K562 (cell line): ENCODE data around the gene DOK7. TPM values are rescaled to one million over a fixed set of nuclear protein-coding genes. Genes with fewer than 3 reads are reported as not detected.

Experiments used
- ATAC-seq: fragments of 200-7000 bp; cut with Tn5 transposase; 3 replicates; pipeline ENCODE4 v1.9.1; 2020; ENCODE audit warnings: moderate library complexity
- BruUV-seq: library from RNA; stranded (reverse); fragments of 400-500 nt; replicated peaks from 2 replicates; lab custom pipeline; 2021; lab: Mats Ljungman, UMichigan
- CTCF ChIA-PET: fragments of 300-600 bp; formaldehyde crosslinking; extraction: SDS; loops from one replicate; lab custom pipeline; 2021; ENCODE audit warnings: low intra/inter-chr PET ratio; lab: Yijun Ruan, JAX
- POLR2A ChIA-PET: fragments of 300-600, 350-650 bp; sonication (Branson Sonifier 250); formaldehyde crosslinking; extraction: SDS; loops from one replicate; lab custom pipeline; 2021; ENCODE audit warnings: antibody characterized with exemption, inconsistent platforms; lab: Yijun Ruan, JAX
- DNase-seq, 4 experiments: peaks; one replicate each; pipeline versions ENCODE4 v3.0.0 to v3.0.0-alpha.2; 2011 to 2018; ENCODE audit warnings: low spot score in 3 of 4, mixed read lengths in 3 of 4; ENCODE audit errors: extremely low read depth in 1 of 4
- FAIRE-seq: peaks from 2 replicates; lab custom pipeline; 2011; peaks lifted over from hg19 to GRCh38; lab: Jason Lieb, UNC
- H2AFZ ChIP-seq: 2 replicates; pipeline ENCODE4 v1.6.0; 2011; ENCODE audit warnings: low read depth, low read length, control low read depth, inconsistent platforms
- H3K27ac ChIP-seq: fragments of 200-600 bp; 3 replicates; pipeline ENCODE4 v1.8.0; 2011; ENCODE audit warnings: low read depth, mild to moderate bottlenecking, control low read depth, inconsistent platforms, low read length, moderate library complexity, mixed read lengths; ENCODE audit errors: extremely low read depth
- H3K27me3 ChIP-seq, 2 experiments: fragments of 300-600 bp in 1 of 2; 2 replicates in 1 of 2; 3 replicates in 1 of 2; pipeline versions ENCODE4 v1.6.0 to v1.8.0; 2011; ENCODE audit warnings: inconsistent platforms in 2 of 2, low read length in 2 of 2, mild to moderate bottlenecking in 1 of 2, mixed read lengths in 1 of 2, moderate library complexity in 1 of 2; ENCODE audit not compliant: control insufficient read depth in 2 of 2, insufficient read depth in 2 of 2
- H3K36me3 ChIP-seq: fragments of 300-600 bp; 3 replicates; pipeline ENCODE4 v1.8.0; 2011; ENCODE audit warnings: mild to moderate bottlenecking, low read length, inconsistent platforms; ENCODE audit not compliant: control insufficient read depth, insufficient read depth
- H3K4me1 ChIP-seq, 2 experiments: fragments of 200-600 bp in 1 of 2; replicated peaks in 1 of 2; 2 replicates in 1 of 2; 3 replicates in 1 of 2; pipeline versions ENCODE4 v1.5.1 to v1.8.0; 2011; ENCODE audit warnings: inconsistent platforms in 2 of 2, low read length in 2 of 2, mild to moderate bottlenecking in 1 of 2, mixed read lengths in 1 of 2, moderate library complexity in 1 of 2; ENCODE audit not compliant: control insufficient read depth in 2 of 2, insufficient read depth in 2 of 2
- H3K4me2 ChIP-seq: 2 replicates; pipeline ENCODE4 v1.6.1; 2011; ENCODE audit warnings: low read length, control low read depth, inconsistent platforms, mixed read lengths; ENCODE audit not compliant: insufficient read depth
- H3K4me3 ChIP-seq: fragments of 200-600 bp; sonication (generic), shearing (Covaris generic); 2 replicates; pipeline ENCODE4 v1.5.1; 2016; ENCODE audit warnings: control low read depth, inconsistent platforms
- H3K79me2 ChIP-seq: fragments of 200-600 bp; 3 replicates; pipeline ENCODE4 v1.8.0; 2011; ENCODE audit warnings: low read length, inconsistent platforms; ENCODE audit not compliant: control insufficient read depth, insufficient read depth
- H3K9ac ChIP-seq, 2 experiments: 2 replicates each; pipeline versions ENCODE4 v1.6.0 to v1.6.1; 2011; ENCODE audit warnings: low read depth in 2 of 2, low read length in 2 of 2, control low read depth in 1 of 2, inconsistent platforms in 1 of 2, mild to moderate bottlenecking in 1 of 2, mixed read lengths in 1 of 2; ENCODE audit not compliant: insufficient read depth in 1 of 2
- H3K9me1 ChIP-seq: one replicate; pipeline ENCODE4 v1.6.0; 2011; ENCODE audit warnings: inconsistent platforms, mild to moderate bottlenecking, low read length, moderate library complexity; ENCODE audit not compliant: control insufficient read depth, insufficient read depth
- H3K9me3 ChIP-seq: replicated peaks from 2 replicates; pipeline ENCODE4 v1.5.1; 2011; ENCODE audit warnings: low read depth, low read length, inconsistent platforms; ENCODE audit not compliant: control insufficient read depth, insufficient read depth
- H4K20me1 ChIP-seq: replicated peaks from 2 replicates; pipeline ENCODE4 v1.6.1; 2011; ENCODE audit warnings: low read length, inconsistent platforms, mixed read lengths; ENCODE audit not compliant: control insufficient read depth, insufficient read depth
- CC2D1A ChIP-seq: fragments of 450-650 bp; IDR thresholded peaks from 2 replicates; pipeline ENCODE4 v1.6.1; 2017; ENCODE audit warnings: mild to moderate bottlenecking
- NBN ChIP-seq: fragments of 450-650 bp; IDR thresholded peaks from 2 replicates; pipeline ENCODE4 v1.6.1; 2016; ENCODE audit warnings: low read depth, mild to moderate bottlenecking
- NCOR1 ChIP-seq: fragments of 450-650 bp; IDR thresholded peaks from 2 replicates; pipeline ENCODE4 v1.6.1; 2016; ENCODE audit warnings: mild to moderate bottlenecking, moderate library complexity
- NR2C1 ChIP-seq, 2 experiments: fragments of 450-650 bp; IDR thresholded peaks; 2 replicates each; pipeline ENCODE4 v1.6.1; 2017; ENCODE audit warnings: mild to moderate bottlenecking in 2 of 2, antibody characterized with exemption in 1 of 2, inconsistent platforms in 1 of 2, missing compliant biosample characterization in 1 of 2, missing genetic modification characterization in 1 of 2
- NRF1 ChIP-seq, 2 experiments: fragments of 450-650 bp; IDR thresholded peaks in 1 of 2; conservative IDR thresholded peaks in 1 of 2; 2 replicates each; pipeline ENCODE4 v1.6.1; 2014; ENCODE audit warnings: mild to moderate bottlenecking in 2 of 2
- SIN3A ChIP-seq, 2 experiments: fragments of 150-350 bp in 1 of 2; IDR thresholded peaks; 2 replicates each; pipeline ENCODE4 v1.6.1; 2011 to 2016; ENCODE audit warnings: borderline replicate concordance in 2 of 2, low read depth in 2 of 2, low read length in 2 of 2, mild to moderate bottlenecking in 2 of 2, moderate library complexity in 2 of 2; ENCODE audit not compliant: control insufficient read depth in 1 of 2
- ZNF124 ChIP-seq: sonication (generic); formaldehyde crosslinking; IDR thresholded peaks from 2 replicates; pipeline ENCODE4 v1.8.1; 2022; ENCODE audit warnings: missing genetic modification reagents
- ZNF274 ChIP-seq: IDR thresholded peaks from 2 replicates; pipeline ENCODE4 v1.6.1; 2011; ENCODE audit warnings: low read depth, mild to moderate bottlenecking, low read length, moderate library complexity, borderline replicate concordance
- WGBS: fragments of 100-300 bp; shearing (Covaris generic); methylation state at CpG from one replicate; pipeline ENCODE4 v1.1.6; 2016; ENCODE audit warnings: low coverage, mixed read lengths; ENCODE audit not compliant: insufficient coverage; ENCODE audit errors: missing lambda C conversion rate; 5-methylcytosine and 5-hydroxymethylcytosine counted together
- in situ Hi-C: fragments of 300-500 bp; cut with MboI; formaldehyde crosslinking; loops from 4 replicates; pipeline ENCODE4 v1.15.0; 2018; ENCODE audit warnings: inconsistent platforms, mixed read lengths
- intact Hi-C: fragments of 100-400 bp; cut with micrococcal nuclease; formaldehyde crosslinking; loops from 2 replicates; pipeline ENCODE4 v1.14.2; 2022
- polyA plus RNA-seq, 8 experiments: library from polyadenylated mRNA; depleted of rRNA in 4 of 8; stranded (reverse) in 5 of 8; unstranded in 3 of 8; fragments of >200 nt; fragmentation: Nextera tagmentation in 2 of 8; fragmentation: Illumina TruSeq in 1 of 8; extraction: Ambion mirVana in 2 of 8; extraction: Trizol in 1 of 8; gene quantifications; 2 replicates each; pipeline versions ENCODE4 v1.2.1 to v1.2.3, GENCODE V29; 2011 to 2014; ENCODE audit warnings: inconsistent platforms in 1 of 8, missing spikeins in 1 of 8
- total RNA-seq, 7 experiments: library from RNA; depleted of rRNA in 6 of 7; stranded (reverse); fragments of >200 nt in 6 of 7; fragmentation: Illumina TruSeq in 2 of 7; extraction: Trizol in 2 of 7; gene quantifications; 2 replicates each; pipeline versions ENCODE4 v1.2.1 to v1.2.3, GENCODE V29; 2011 to 2021; ENCODE audit warnings: low replicate concordance in 1 of 7
- TF ChIP-seq, protein P1 (sequence below): sonication (generic); formaldehyde crosslinking; IDR thresholded peaks from 2 replicates; pipeline ENCODE4 v1.8.1; 2022; ENCODE audit warnings: missing genetic modification reagents
- TF ChIP-seq, protein P2 (sequence below): sonication (generic); formaldehyde crosslinking; IDR thresholded peaks from 2 replicates; pipeline ENCODE4 v1.8.1; 2022; ENCODE audit warnings: missing genetic modification reagents

Gene DOK7
- total and polyA plus RNA-seq, 9 of the 15 experiments (the other 6 are each of a cell fraction or from before 2014, with no cell fraction given), result not detected

DNA sequence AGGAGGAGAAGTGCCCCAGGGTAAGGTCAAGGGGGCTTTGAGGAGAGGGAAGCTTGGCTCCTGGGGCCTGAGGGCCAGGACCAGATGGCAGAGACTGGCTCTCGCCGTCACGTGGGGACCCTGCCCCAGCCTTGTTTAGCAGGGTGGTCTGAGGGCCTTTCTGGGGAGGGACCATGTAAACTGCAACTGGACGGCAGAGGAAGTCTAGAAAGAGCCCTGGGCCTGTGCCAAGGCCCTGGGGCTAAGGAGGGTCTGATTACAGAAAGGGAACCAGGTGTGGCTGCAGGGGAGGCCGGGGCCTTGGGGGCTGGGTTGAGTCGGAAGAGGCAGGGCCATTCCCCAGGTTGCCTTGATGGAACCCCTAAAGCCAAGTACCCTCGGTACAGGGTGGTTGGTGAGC, 23.1 kb upstream of the DOK7 start:
- no peak overlapping the region for H3K27ac ChIP-seq
- H3K4me1 ChIP-seq, result peaks cover 0 to 75% of the 10 kb centered on the region in 2 experiments; a peak in 2 of 5 replicates
- no peak overlapping the region for H3K4me3 ChIP-seq
- in situ Hi-C loops (loop anchor here (5.0 kb wide), 1 partner anchor 333 kb away; no protein-coding TSS in a partner anchor), intact Hi-C loops (loop anchor here (5.0 kb wide), 3 partner anchors 198 to 393 kb away; no protein-coding TSS in a partner anchor)
- H3K36me3 ChIP-seq, result no peaks in the 10 kb centered on the region
- no peak overlapping the region for H3K9ac ChIP-seq
- CTCF ChIA-PET, result no interaction called here
- FAIRE-seq, result no peak
- H3K4me2 ChIP-seq, result no peak overlapping the region
- H4K20me1 ChIP-seq, result no peaks in the 10 kb centered on the region; the same call in 1 of the 2 replicates
- H3K79me2 ChIP-seq, result no peaks in the 10 kb centered on the region
- POLR2A ChIA-PET, result no interaction called here
- 18% methylated on average over 7 of the region's 7 CpGs for WGBS
- no peaks in the 10 kb centered on the region; a peak in 1 of 5 replicates for H3K27me3 ChIP-seq
- no peak for ATAC-seq
- DNase-seq, result no peak
- H2AFZ ChIP-seq, result no peak overlapping the region
- H3K9me3 ChIP-seq, result no peaks in the 10 kb centered on the region
- BruUV-seq, result no TSS peak
- H3K9me1 ChIP-seq, result no peaks in the 10 kb centered on the region
- TF ChIP-seq, protein P1, sequence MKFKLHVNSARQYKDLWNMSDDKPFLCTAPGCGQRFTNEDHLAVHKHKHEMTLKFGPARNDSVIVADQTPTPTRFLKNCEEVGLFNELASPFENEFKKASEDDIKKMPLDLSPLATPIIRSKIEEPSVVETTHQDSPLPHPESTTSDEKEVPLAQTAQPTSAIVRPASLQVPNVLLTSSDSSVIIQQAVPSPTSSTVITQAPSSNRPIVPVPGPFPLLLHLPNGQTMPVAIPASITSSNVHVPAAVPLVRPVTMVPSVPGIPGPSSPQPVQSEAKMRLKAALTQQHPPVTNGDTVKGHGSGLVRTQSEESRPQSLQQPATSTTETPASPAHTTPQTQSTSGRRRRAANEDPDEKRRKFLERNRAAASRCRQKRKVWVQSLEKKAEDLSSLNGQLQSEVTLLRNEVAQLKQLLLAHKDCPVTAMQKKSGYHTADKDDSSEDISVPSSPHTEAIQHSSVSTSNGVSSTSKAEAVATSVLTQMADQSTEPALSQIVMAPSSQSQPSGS (CRISPR knock-in tag), result no peak
- TF ChIP-seq CC2D1A (no peak), ZNF274 (no peak), SIN3A (IDR thresholded peaks at IDR 0.05; ENCODE audit: borderline replicate concordance in 2 of 2, control insufficient read depth in 1 of 2, low read depth in 2 of 2, low read length in 2 of 2) (no peak), NCOR1 (no peak), ZNF124 (CRISPR knock-in tag) (no peak), NRF1 (conservative IDR thresholded peaks at IDR 0.05 in 1 of 2, IDR thresholded peaks at IDR 0.05 in 1 of 2) (no peak), NR2C1 (IDR thresholded peaks at IDR 0.05) (no peak), NR2C1 (tag; IDR thresholded peaks at IDR 0.05) (no peak), NBN (no peak)
- TF ChIP-seq, protein P2, sequence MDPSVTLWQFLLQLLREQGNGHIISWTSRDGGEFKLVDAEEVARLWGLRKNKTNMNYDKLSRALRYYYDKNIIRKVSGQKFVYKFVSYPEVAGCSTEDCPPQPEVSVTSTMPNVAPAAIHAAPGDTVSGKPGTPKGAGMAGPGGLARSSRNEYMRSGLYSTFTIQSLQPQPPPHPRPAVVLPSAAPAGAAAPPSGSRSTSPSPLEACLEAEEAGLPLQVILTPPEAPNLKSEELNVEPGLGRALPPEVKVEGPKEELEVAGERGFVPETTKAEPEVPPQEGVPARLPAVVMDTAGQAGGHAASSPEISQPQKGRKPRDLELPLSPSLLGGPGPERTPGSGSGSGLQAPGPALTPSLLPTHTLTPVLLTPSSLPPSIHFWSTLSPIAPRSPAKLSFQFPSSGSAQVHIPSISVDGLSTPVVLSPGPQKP (CRISPR knock-in tag), result no peak
